MM.1S (cell line): Measurements from ENCODE around the gene FCGBP.
"Not testable (repeated sequence)": the region's sequence is repeated elsewhere in the genome, so short reads cannot be mapped to it uniquely, and the experiment has no call there.

Source experiments
- EZH2 ChIP-seq: fragments of 300-600 bp; sonication (generic); optimal IDR thresholded peaks from 2 replicates; pipeline ENCODE3; 2017; ENCODE audit warnings: low read depth, mild to moderate bottlenecking, antibody characterized with exemption, low read length, mixed read lengths
- TF ChIP-seq, protein P1 (sequence below): fragments of 300-600 bp; sonication (generic); IDR thresholded peaks from 2 replicates; pipeline ENCODE4 v1.5.1; 2016; ENCODE audit warnings: antibody characterized with exemption, low read length, mixed read lengths

DNA sequence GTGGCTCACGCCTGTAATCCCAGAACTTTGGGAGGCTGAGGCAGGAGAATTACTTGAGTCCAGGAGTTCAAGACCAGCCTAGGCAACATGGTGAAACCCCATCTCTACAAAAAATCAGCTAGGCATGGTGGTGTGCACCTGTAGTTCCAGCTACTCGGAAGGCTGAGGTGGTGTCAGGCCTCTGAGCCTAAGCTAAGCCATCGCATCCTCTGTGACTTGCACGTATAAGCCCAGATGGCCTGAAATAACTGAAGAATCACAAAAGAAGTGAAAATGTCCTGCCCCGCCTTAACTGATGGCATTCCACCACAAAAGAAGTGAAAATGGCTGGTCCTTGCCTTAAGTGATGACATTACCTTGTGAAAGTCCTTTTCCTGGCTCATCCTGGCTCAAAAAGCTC is 23.5 kb upstream of the FCGBP start:
- TF ChIP-seq EZH2: not testable (repeated sequence)
- TF ChIP-seq, protein P1, sequence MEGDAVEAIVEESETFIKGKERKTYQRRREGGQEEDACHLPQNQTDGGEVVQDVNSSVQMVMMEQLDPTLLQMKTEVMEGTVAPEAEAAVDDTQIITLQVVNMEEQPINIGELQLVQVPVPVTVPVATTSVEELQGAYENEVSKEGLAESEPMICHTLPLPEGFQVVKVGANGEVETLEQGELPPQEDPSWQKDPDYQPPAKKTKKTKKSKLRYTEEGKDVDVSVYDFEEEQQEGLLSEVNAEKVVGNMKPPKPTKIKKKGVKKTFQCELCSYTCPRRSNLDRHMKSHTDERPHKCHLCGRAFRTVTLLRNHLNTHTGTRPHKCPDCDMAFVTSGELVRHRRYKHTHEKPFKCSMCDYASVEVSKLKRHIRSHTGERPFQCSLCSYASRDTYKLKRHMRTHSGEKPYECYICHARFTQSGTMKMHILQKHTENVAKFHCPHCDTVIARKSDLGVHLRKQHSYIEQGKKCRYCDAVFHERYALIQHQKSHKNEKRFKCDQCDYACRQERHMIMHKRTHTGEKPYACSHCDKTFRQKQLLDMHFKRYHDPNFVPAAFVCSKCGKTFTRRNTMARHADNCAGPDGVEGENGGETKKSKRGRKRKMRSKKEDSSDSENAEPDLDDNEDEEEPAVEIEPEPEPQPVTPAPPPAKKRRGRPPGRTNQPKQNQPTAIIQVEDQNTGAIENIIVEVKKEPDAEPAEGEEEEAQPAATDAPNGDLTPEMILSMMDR: not testable (repeated sequence)
